Gastrocnemius medialis (tissue), 4 donors: Measurements from ENCODE around the gene POC5. TPM values are rescaled to one million over a fixed set of nuclear protein-coding genes. Genes with fewer than 3 reads are reported as not detected.
A peak's percentile ranks its signal among the peaks of the same experiment; 100 is the strongest.

ENCODE experiments used
- ATAC-seq, 2 donors: fragments of 150-250 bp; one replicate each; pipeline ENCODE4 v1.9.1; 2016
- DNase-seq, 2 donors: peaks; one replicate each; pipeline ENCODE4 v3.0.0-alpha.2; 2019
- H3K27ac ChIP-seq, 4 donors: fragments of 200-600 bp; sonication (generic); 1 replicate in 1 of 4; 2 replicates in 3 of 4; pipeline ENCODE4 v1.5.1; 2016 to 2018; ENCODE audit warnings: mild to moderate bottlenecking in 2 of 4, moderate library complexity in 1 of 4
- H3K27me3 ChIP-seq, 3 donors: fragments of 200-600 bp; sonication (generic) in 2 of 3; 1 replicate in 1 of 3; 2 replicates in 2 of 3; pipeline versions ENCODE4 v1.5.1 to v1.6.0; 2016 to 2019; ENCODE audit warnings: mild to moderate bottlenecking in 1 of 3, moderate library complexity in 1 of 3
- H3K36me3 ChIP-seq, 2 donors: fragments of 200-600 bp; sonication (generic) in 1 of 2; one replicate each; pipeline ENCODE4 v1.5.1; 2017 to 2018
- H3K4me1 ChIP-seq, 2 donors: fragments of 200-600 bp; sonication (generic) in 1 of 2; one replicate each; pipeline ENCODE4 v1.5.1; 2016 to 2017; ENCODE audit warnings: mild to moderate bottlenecking in 2 of 2
- H3K4me3 ChIP-seq, 4 donors: fragments of 200-600 bp; sonication (generic) in 3 of 4; 1 replicate in 1 of 4; 2 replicates in 3 of 4; pipeline ENCODE4 v1.5.1; 2016 to 2019; ENCODE audit warnings: mild to moderate bottlenecking in 2 of 4
- H3K9me3 ChIP-seq, 3 donors: fragments of 200-600 bp; sonication (generic) in 2 of 3; 1 replicate in 1 of 3; 2 replicates in 2 of 3; pipeline ENCODE4 v1.5.1; 2016 to 2019
- CTCF ChIP-seq, 5 experiments: fragments of 450-650 bp in 3 of 5; fragments of 200-600 bp in 2 of 5; sonication (generic) in 2 of 5; IDR thresholded peaks in 4 of 5; conservative IDR thresholded peaks in 1 of 5; 1 replicate in 4 of 5; 2 replicates in 1 of 5; pipeline ENCODE4 v1.5.1; 2016 to 2019; ENCODE audit warnings: antibody characterized with exemption in 5 of 5, mild to moderate bottlenecking in 3 of 5, moderate library complexity in 3 of 5
- POLR2A ChIP-seq, 2 donors: fragments of 450-650 bp; IDR thresholded peaks; one replicate each; pipeline ENCODE4 v1.6.1; 2017; ENCODE audit warnings: antibody characterized with exemption in 2 of 2, mild to moderate bottlenecking in 2 of 2, moderate library complexity in 2 of 2
- in situ Hi-C, 4 donors: fragments of 200-750 bp; cut with MboI; loops; one replicate each; pipeline versions ENCODE4 v1.15.0 to v1.8.0; 2017; ENCODE audit warnings: low sequenced_read_pairs in 4 of 4
- intact Hi-C: fragments of 100-400 bp; cut with DNase I; formaldehyde crosslinking; loops from one replicate; pipeline ENCODE4 v1.15.1; 2023; ENCODE audit warnings: low total_unique reads
- total RNA-seq, 4 donors: library from RNA; depleted of rRNA; stranded (reverse); fragments of >200 nt; gene quantifications; one replicate each; pipeline versions ENCODE4 v1.1.0 to v1.2.3, GENCODE V29; 2016

Gene POC5, protein sequence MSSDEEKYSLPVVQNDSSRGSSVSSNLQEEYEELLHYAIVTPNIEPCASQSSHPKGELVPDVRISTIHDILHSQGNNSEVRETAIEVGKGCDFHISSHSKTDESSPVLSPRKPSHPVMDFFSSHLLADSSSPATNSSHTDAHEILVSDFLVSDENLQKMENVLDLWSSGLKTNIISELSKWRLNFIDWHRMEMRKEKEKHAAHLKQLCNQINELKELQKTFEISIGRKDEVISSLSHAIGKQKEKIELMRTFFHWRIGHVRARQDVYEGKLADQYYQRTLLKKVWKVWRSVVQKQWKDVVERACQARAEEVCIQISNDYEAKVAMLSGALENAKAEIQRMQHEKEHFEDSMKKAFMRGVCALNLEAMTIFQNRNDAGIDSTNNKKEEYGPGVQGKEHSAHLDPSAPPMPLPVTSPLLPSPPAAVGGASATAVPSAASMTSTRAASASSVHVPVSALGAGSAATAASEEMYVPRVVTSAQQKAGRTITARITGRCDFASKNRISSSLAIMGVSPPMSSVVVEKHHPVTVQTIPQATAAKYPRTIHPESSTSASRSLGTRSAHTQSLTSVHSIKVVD
- total RNA-seq: 1 to 10 TPM; 4.1 to 7.3 (median 5.4) TPM

DNA sequence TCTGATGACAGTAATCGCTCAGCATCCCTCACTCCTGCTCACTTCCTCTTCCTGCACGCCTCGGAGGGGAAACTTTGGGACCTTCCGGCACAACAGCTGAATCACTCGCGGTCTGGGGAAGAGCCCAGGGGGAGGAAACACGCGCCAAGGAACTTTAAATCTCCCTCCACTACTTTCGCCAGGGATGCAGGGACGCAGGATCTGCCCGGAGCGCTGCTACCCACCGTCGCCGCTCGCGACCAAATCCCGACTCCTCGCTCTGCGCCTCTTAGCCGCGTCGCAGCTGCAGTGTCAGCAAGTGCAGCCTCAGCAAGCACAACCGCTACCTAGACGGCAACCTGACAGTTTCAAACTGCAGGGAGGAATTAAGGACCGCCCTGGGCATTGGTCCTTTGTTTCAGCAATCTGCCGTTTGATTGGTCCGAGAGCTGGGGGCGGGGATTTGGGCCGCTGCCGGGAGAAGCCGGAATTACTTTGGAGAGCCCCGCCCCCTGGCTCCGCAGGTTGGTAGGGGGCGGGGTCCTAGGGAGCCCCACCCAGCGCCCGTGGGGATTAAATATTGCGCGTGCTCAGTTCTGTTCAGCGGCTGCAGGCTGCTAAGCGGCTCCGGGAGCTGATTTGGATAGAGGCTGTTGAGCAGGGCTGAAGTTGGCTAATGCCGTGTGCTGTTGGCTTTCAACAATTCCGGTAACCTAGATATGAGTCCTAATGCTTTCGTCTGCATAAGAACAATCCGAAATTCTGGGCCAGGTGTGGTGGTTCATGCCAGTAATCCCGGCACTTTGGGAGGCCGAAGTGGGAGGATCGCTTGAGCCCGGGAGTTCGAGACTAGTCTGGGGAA lies at the start of gene POC5:
POC5 (minus strand) TSS at position 356 of the 841 bp plus-strand sequence. CDS start 4,500 bp downstream, outside the sequence.
- Histone ChIP-seq H3K27ac (peak within 1 kb of the TSS; percentile 82 to 88 (median 86)), H3K27me3 (no peaks in the 10 kb centered on the region), H3K9me3 (no peaks in the 10 kb centered on the region), H3K36me3 (no peaks in the 10 kb centered on the region), H3K4me3 (peak within 1 kb of the TSS; percentile 81 to 85 (median 84)), H3K4me1 (peaks cover 5 to 11% of the 10 kb centered on the region in 2 donors)
- in situ Hi-C loops (no loop called here), intact Hi-C loops (loop anchor here (1.0 to 10.0 kb wide), 2 partner anchors 206 to 373 kb away; partner anchors contain the start of genes CERT1 and POLK)
- TF ChIP-seq POLR2A (IDR thresholded peaks at IDR 0.05): peak; percentile 61 to 64
- no peak for TF ChIP-seq CTCF (IDR thresholded peaks at IDR 0.05 in 4 of 5, conservative IDR thresholded peaks at IDR 0.05 in 1 of 5)
- ATAC-seq (peak; percentile 100), DNase-seq (peak; percentile 91 to 97)

GRCh38 chr5:75758116-75758515 lies 40.9 kb upstream of the POC5 start:
- in situ Hi-C loops: no loop called here
- no peak overlapping the region for H3K4me3 ChIP-seq

DNA sequence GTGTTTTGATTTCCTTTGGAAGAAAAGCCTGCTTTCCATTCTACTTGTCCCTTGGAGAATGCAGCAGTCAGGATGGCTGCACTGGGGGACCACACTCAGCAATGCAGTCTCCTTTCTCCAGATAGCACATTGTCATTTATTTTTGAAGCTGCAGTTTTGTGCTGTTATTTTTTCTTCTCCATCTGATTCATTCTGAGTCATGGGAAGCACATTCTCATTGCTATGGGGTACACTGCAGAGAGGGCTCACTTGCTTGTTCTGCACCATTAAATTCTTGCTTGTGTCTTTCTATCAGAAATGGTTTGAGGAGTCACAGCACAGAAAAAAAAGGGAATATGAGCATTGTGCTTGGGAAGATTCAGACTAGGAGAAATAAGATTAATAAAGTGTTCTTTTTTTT lies 39.7 kb upstream of the POC5 start:
- no peak for DNase-seq
- TF ChIP-seq CTCF (IDR thresholded peaks at IDR 0.05 in 4 of 5, conservative IDR thresholded peaks at IDR 0.05 in 1 of 5) (no peak), POLR2A (IDR thresholded peaks at IDR 0.05) (no peak)
- intact Hi-C loops (no loop called here), in situ Hi-C loops (no loop called here)
- Histone ChIP-seq H3K4me1 (no peaks in the 10 kb centered on the region), H3K27me3 (no peaks in the 10 kb centered on the region), H3K27ac (no peak overlapping the region), H3K4me3 (no peak overlapping the region), H3K9me3 (no peaks in the 10 kb centered on the region), H3K36me3 (no peaks in the 10 kb centered on the region)
- ATAC-seq: no peak

More at GRCh38 chr5:75758116-75758515, 40.9 kb upstream of the POC5 start:
- no peaks in the 10 kb centered on the region for H3K4me1 ChIP-seq
- ATAC-seq (no peak), DNase-seq (no peak)
- no peaks in the 10 kb centered on the region for H3K9me3 ChIP-seq
- TF ChIP-seq POLR2A (IDR thresholded peaks at IDR 0.05) (no peak), CTCF (IDR thresholded peaks at IDR 0.05 in 4 of 5, conservative IDR thresholded peaks at IDR 0.05 in 1 of 5) (no peak)
- H3K27me3 ChIP-seq: no peaks in the 10 kb centered on the region
- no peak overlapping the region for H3K27ac ChIP-seq
- H3K36me3 ChIP-seq: no peaks in the 10 kb centered on the region
- intact Hi-C loops: no loop called here

GRCh38 chr5:75756211-75756610 lies 39.0 kb upstream of the POC5 start:
- H3K36me3 ChIP-seq: no peaks in the 10 kb centered on the region
- intact Hi-C loops: no loop called here

More at GRCh38 chr5:75756211-75756610, 39.0 kb upstream of the POC5 start:
- in situ Hi-C loops: no loop called here
- Histone ChIP-seq H3K4me1 (no peaks in the 10 kb centered on the region), H3K9me3 (no peaks in the 10 kb centered on the region), H3K4me3 (no peak overlapping the region), H3K27me3 (no peaks in the 10 kb centered on the region), H3K27ac (no peak overlapping the region)
- TF ChIP-seq CTCF (IDR thresholded peaks at IDR 0.05 in 4 of 5, conservative IDR thresholded peaks at IDR 0.05 in 1 of 5): no peak
- TF ChIP-seq POLR2A (IDR thresholded peaks at IDR 0.05): no peak
- ATAC-seq (no peak), DNase-seq (no peak)
